Measurements from ENCODE around the gene SBSN.

The SBSN gene

GRCh38 chr19:35553385-35554000, 25.4 kb upstream of the SBSN start:
- DNase-seq, result no peak

- no peak for DNase-seq
Measured at GRCh38 chr19:35552534-35553384, 24.6 kb upstream of the SBSN start.

- no peak for DNase-seq
Measured at GRCh38 chr19:35551091-35551810, 23.1 kb upstream of the SBSN start.

DNA sequence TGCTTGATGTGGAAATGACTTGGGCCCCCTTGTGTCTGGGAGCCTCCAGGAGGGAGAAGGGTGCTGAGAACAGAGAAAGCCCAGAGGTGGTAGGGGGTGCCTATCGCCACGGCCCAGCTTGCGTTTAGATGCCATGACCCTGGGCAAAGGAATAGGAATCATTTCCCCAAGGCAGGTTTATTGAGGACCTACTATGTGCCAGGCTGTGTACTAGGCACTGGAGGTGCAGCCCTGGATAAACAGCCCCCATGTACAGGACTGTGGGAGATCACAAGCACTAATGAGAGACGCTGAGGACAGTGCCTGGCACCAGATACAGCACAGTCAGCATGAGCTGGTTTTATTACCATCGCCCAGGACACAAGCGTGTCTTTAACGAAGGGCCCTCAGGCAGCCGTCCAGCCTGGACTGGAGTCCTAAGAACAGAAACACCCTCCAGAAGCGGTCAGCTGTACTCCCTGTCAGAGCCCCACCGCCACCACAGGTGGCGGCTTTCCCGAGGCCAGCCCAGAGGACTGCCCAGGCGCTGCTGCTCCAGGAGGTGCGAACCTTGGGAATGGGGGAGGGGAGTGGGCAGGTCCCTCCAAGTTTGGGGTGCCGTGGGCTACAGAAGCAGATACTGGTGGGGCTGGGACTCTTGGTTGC, 21.9 kb upstream of the SBSN start:
- no peak for DNase-seq

GRCh38 chr19:35549174-35549788, 21.2 kb upstream of the SBSN start:
- peak; percentile 72 for DNase-seq

- DNase-seq, result no peak
Measured at GRCh38 chr19:35546532-35546931, 18.4 kb upstream of the SBSN start.

GRCh38 chr19:35545855-35546381, 17.8 kb upstream of the SBSN start:
- peak; percentile 55 for DNase-seq

- DNase-seq, result peak; percentile 83
Measured at GRCh38 chr19:35545001-35545854, 17.1 kb upstream of the SBSN start, which contains the start of gene TMEM147. Gene TMEM147 (plus strand): TSS chr19:35545626. CDS start chr19:35545740, 114 bp downstream.

DNA sequence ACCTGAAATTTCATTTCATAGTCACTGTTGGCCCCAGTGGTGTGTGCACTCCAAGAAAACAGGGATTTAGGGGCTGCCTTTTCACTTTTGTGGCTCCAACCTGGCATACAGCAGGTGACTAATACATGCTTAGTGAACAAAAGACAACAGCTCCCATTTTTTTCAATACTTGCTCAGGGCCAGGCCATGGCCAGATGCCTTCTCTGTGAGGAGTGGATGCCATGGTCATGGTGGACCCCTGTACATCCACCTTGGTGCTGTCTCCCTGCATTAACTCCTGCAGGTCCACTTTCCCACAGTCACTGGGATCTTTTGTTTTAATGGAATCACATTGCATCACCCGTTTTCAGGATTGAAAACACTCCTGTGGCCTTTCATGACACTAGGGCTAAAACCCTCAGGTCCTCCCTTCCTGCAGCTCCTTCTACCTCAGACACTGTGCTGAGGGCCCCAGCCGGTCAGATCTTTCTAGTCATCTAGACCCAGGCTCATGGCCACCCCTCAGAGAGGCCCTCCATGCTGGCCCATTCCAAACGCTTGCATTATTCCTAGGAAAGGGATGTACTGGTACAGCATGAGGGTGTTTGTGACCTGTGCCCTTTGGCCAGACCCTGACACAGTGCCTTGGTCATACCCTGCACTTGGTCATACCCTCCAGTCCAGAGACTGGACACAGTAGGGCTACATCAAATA, 16.1 kb upstream of the SBSN start:
- DNase-seq, result no peak

DNA sequence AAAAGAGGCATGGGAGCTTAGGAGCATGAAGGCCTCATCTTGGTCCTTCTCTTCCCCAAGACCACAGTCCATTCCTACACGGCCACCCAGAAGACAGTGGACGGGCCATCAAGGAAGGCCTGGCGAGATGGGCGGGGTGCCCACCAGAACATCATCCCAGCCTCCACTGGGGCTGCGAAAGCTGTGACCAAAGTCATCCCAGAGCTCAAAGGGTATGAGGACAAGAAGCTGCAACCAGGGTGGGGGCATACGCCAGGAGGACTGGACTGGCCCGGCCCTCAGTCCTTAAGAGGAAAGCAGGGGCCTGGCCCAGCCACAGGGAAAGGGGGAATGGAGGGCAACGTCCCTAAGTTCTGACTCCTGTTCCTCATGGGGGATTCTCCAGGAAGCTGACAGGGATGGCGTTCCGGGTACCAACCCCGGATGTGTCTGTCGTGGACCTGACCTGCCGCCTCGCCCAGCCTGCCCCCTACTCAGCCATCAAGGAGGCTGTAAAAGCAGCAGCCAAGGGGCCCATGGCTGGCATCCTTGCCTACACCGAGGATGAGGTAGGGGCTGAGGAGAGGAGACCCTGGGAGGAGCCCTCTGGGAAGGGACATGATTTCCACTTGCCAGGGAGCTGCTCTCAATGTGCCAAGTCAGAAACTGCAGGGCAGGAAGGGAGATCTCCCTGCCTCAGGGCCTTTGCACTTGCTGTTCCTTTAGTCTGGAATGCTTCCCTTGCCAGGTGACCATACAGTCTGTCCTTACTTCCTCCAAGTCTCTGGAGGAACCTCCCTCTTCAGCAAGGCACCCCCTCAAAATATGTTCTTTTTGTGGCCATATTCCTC, 15.4 kb upstream of the SBSN start:
- no peak for DNase-seq

DNA sequence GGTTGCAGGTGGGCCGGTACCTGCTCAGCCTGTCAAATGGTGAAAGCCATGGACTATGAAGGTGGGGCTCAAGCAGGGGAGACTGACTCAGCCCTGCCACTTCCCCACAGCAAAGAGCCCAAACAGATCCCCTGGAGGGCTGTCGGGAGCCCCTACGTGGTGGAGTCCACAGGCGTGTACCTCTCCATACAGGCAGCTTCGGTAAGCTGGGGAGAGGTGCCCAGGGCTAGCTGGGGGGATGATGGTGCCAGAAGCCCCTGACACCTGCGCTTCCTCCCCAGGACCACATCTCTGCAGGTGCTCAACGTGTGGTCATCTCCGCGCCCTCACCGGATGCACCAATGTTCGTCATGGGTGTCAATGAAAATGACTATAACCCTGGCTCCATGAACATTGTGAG, 14.1 kb upstream of the SBSN start:
- no peak for DNase-seq

DNA sequence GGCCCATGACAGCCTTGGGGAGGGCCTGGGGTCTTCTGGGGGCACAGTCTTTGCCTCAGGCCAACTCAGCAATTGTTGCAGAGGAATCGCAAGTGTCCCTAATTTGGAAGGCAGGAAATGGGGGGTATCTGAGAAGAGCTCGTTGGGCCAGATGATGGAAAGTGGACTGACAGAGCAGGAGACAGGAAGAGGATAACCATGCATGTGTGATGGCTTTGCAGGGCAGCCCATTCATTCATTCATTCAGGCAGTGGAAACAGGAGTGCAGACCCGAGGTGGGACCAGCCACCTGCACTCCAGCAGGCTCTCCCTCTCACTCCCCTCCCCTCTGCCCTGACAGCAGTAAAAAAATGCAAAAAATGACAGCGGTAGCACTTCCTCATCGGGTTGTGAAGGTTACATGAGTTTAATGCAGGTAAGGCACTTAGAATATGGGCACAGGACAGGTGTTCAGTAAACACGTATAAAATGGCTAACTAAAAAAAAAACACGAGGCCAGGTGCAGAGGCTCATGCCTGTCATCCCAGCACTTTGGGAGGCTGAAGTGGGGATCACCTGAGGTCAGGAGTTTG, 12.3 kb upstream of the SBSN start:
- no peak for DNase-seq

DNA sequence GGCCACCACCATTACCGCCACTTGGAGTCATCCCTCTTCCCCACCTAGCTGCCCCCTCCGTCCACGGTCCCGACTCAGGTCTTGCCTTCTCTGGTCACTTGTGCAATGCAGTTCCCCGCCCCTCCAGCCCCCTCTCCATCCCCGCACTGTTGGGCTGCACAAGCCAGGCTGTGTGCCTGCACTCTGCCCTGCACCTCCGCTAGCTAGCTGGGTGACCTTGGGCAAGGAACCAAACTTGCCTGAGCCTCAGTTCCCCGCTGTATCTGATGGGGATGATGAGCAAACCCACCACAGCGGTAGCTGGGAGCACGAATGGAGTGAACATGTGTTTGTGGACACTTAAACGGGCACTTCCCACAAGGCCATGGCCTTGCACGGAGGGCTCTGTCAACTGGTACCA, 11.7 kb upstream of the SBSN start:
- DNase-seq, result no peak

GRCh38 chr19:35539314-35539713, 11.2 kb upstream of the SBSN start:
- no peak for DNase-seq

DNA sequence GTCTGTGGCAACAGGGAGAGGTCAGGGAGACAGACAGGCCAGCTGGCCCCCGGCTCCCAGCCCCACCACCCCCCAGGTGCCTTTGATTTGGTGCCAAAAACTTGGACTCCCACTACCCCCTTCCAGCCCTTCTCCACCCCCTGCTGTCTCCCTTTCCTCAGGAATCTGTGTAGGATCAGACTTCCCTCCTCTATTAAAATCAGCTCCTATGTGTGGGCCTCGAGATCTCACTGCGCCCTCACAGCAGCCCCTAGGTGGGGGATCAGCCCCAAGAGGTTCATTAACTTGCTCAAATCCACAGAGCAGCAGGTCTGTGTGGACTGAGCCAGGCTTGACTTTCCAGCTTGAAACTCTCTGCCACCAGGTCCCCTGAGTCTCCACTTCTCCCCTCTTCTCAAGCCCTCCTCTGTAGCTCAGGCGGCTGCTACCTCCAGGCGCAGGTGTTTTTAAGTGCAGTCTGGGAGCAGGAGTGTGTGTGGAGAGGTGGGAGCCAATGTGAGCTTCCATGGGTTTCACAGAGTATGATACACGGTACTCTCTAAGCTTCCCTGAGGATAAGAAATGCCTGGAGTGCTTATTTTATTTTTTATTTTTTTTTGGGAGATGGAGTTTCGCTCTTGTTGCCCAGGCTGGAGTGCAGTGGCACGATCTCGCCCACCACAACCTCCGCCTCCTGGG, 6.8 kb upstream of the SBSN start:
- DNase-seq, result no peak

- DNase-seq, result peak; percentile 47
Measured at GRCh38 chr19:35533822-35534392, 5.8 kb upstream of the SBSN start.

DNA sequence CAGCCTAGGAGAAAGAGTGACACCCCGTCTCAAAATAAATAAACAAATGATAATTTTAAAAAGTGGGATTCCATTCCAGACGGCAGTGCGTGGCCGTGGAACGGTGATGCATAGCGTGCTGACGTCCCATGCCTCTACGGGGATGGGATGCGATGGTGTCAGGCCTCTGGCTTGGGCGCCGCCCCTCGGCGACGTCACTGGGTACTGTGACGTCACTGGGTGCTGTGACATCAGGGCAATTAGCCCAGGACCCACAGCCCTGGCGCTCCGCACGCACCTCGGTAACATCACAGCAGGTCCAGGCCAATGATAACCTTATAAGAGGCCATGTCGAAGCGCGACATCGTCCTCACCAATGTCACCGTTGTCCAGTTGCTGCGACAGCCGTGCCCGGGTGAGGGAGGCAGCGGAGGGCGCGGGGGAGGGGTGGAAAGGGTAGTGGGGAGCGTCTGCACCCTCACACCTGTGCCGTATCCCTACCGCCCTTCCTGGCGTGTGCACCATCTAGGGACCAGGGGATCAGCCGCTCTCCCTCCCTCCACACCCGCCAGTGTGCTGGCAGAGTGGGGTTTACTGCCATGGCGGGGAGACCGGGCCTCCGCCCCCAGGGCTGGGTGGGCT, 5.2 kb upstream of the SBSN start, which contains the start of gene GAPDHS:
GAPDHS (plus strand) TSS at position 256 of the 621 bp plus-strand sequence; CDS start at position 328, 72 bp downstream.
- no peak for DNase-seq

GRCh38 chr19:35531291-35531690, 3.2 kb upstream of the SBSN start:
- no peak for DNase-seq

Measured in CD4-positive, alpha-beta T cell treated with Interleukin-17A for 1 hour (primary cell).